Measurements from ENCODE around the gene SETD3. TPM values are rescaled to one million over a fixed set of nuclear protein-coding genes. Genes with fewer than 3 reads are reported as not detected.

The SETD3 gene
- 10 to 100 TPM; 59.7 to 99.2 (median 77.6) TPM for total RNA-seq

- peak; percentile 59 to 92 for DNase-seq
- ATAC-seq (ENCODE audit: low FRiP score in 2 of 2) = peak in 1 of 2 donors; percentile 23
- peak within 1 kb of the TSS; percentile 73 to 98 (median 95) for H3K4me3 ChIP-seq
- H3K27ac ChIP-seq = peak within 1 kb of the TSS; percentile 95 to 99 (median 96)
- TF ChIP-seq CTCF (IDR thresholded peaks at IDR 0.05) (peak in 3 of 6 experiments; percentile 26 to 38 (median 37)), EP300 (IDR thresholded peaks at IDR 0.05) (no peak), POLR2A (IDR thresholded peaks at IDR 0.05) (peak in 3 of 4 donors; percentile 56 to 65 (median 58)), POLR2AphosphoS5 (IDR thresholded peaks at IDR 0.05) (peak; percentile 29 to 41)
- 1% methylated on average over 23 to 69 of the region's 122 CpGs for WGBS, 2 donors
- H3K4me1 ChIP-seq = peaks cover 38 to 60% (median 46%) of the 10 kb centered on the region in 4 donors
- H3K27me3 ChIP-seq = no peaks in the 10 kb centered on the region
- no peaks in the 10 kb centered on the region for H3K9me3 ChIP-seq
- no peaks in the 10 kb centered on the region for H3K36me3 ChIP-seq
Observed at GRCh38 chr14:99479906-99480869, at the start of gene SETD3. SETD3 (minus strand) TSS chr14:99480859; CDS start chr14:99465805, 15,054 bp downstream.

DNA sequence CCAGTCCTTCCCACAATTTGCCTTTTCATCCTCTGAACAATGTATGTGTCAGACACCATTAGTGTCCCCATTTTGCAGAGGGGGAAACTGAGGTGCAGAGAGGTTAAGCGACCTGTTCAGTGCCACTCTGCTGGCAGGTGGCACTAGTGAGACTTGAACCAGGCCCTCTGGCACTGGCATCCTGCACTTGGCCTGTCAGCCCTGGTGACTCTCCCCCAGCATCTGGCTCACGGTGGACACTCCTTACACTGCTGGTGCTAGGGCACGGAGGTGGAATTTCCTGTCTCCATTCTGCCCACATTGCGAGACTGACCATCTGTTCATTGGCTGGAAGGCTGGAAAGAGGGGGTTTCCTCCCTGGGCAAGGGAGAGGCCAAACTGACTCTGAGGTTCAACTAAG lies 49.2 kb upstream of the SETD3 start:
- Histone ChIP-seq H3K4me3 (no peak overlapping the region), H3K27me3 (no peaks in the 10 kb centered on the region), H3K4me1 (peaks cover 8 to 15% (median 10%) of the 10 kb centered on the region in 4 donors), H3K9me3 (no peaks in the 10 kb centered on the region), H3K27ac (no peak overlapping the region), H3K36me3 (no peaks in the 10 kb centered on the region)
- no peak for TF ChIP-seq CTCF (IDR thresholded peaks at IDR 0.05)
- TF ChIP-seq POLR2A (IDR thresholded peaks at IDR 0.05) = no peak
- no peak for TF ChIP-seq EP300 (IDR thresholded peaks at IDR 0.05)
- TF ChIP-seq POLR2AphosphoS5 (IDR thresholded peaks at IDR 0.05) = no peak
- DNase-seq (no peak), ATAC-seq (ENCODE audit: low FRiP score in 2 of 2) (no peak)
- 72 to 79% methylated on average over 3 to 4 of the region's 4 CpGs for WGBS, 2 donors

DNA sequence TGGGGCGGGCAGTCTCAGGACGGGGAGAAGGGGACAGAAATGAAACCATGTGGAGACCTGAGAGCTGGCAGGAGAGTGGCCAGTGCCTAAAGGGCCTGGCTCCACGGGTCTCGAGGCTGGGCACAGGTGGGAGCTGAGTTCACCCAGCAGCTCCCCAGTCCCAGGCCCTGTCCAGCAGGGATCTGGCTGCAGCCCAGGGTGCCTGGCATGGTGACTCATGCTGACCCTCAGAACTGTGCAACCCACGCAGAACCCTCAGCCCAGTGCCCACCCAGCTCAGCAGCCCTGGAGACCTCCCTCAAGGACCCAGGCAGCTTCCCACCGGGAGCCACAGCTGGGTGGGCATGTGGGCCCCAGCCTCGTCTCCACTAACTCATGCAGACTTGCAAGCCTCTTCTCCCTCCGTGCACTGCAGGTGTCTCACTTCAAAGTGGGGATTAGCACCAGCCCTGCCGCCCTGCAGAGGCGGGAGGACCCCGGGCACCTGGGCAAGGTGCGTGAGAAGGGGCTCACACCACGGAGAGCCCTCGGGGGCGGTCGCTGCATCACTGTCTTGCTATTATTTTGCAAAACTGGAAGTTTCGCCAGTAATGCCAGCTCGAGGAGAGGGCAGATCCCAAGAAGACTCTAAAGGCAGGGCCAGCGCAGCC lies 46.9 kb upstream of the SETD3 start:
- H3K4me1 ChIP-seq = peaks cover 27 to 39% (median 30%) of the 10 kb centered on the region in 4 donors

DNA sequence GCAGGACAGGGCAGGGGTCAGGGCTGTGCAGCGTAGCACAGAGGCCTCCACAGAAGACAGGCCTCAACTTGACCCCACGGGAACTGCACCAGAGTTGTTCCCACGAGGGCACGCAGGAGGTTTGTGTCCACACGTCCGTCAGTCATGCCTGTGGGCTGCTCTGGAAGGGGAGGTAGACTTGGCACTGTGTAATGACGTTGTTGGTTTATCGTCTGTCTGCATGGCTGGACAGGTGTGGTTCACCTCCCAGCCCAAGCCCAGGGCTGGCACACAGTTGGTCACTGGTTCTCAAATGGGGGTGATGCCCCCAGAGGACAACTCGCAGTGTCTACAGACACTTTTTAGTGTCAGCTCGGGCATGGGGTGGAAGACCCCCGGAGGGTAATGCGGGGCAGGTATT lies 46.4 kb upstream of the SETD3 start:
- Histone ChIP-seq H3K4me3 (no peak overlapping the region), H3K36me3 (no peaks in the 10 kb centered on the region), H3K27ac (no peak overlapping the region), H3K4me1 (peaks cover 29 to 44% (median 30%) of the 10 kb centered on the region in 4 donors), H3K27me3 (no peaks in the 10 kb centered on the region), H3K9me3 (no peaks in the 10 kb centered on the region)
- TF ChIP-seq POLR2AphosphoS5 (IDR thresholded peaks at IDR 0.05) = no peak
- TF ChIP-seq CTCF (IDR thresholded peaks at IDR 0.05) = no peak
- no peak for TF ChIP-seq POLR2A (IDR thresholded peaks at IDR 0.05)
- no peak for TF ChIP-seq EP300 (IDR thresholded peaks at IDR 0.05)
- ATAC-seq (ENCODE audit: low FRiP score in 2 of 2) (no peak), DNase-seq (no peak)
- 91% methylated on average over 12 of the region's 12 CpGs for WGBS, 2 donors

More for the DNA sequence above, 46.9 kb upstream of the SETD3 start:
- Histone ChIP-seq H3K4me3 (no peak overlapping the region), H3K27me3 (no peaks in the 10 kb centered on the region), H3K36me3 (no peaks in the 10 kb centered on the region), H3K9me3 (no peaks in the 10 kb centered on the region), H3K27ac (no peak overlapping the region)
- WGBS, 2 donors = 89 to 99% methylated on average over 10 to 16 of the region's 19 CpGs
- TF ChIP-seq POLR2A (IDR thresholded peaks at IDR 0.05) (no peak), EP300 (IDR thresholded peaks at IDR 0.05) (no peak), CTCF (IDR thresholded peaks at IDR 0.05) (no peak)
- peak in 1 of 2 donors; percentile 58 for DNase-seq
- ATAC-seq (ENCODE audit: low FRiP score in 2 of 2) = no peak

All from upper lobe of left lung (tissue), 6 donors.